Adipocyte (in vitro differentiated cells): ENCODE measurements around the gene NUCB2.
A peak's percentile ranks its signal among the peaks of the same experiment; 100 is the strongest.
"Not testable (repeated sequence)": the region's sequence is repeated elsewhere in the genome, so short reads cannot be mapped to it uniquely, and the experiment has no call there.

Source experiments
- DNase-seq: peaks from one replicate; pipeline ENCODE4 v3.0.0-alpha.2; 2015; ENCODE audit warnings: low read depth
- H3K27me3 ChIP-seq: replicated peaks from 2 replicates; pipeline ENCODE4 v1.7.0; 2013; ENCODE audit warnings: mild to moderate bottlenecking, low read length, moderate library complexity; ENCODE audit not compliant: control insufficient read depth, insufficient read depth
- H3K36me3 ChIP-seq: 2 replicates; pipeline ENCODE4 v1.7.0; 2013; ENCODE audit warnings: low read length, mild to moderate bottlenecking, moderate library complexity; ENCODE audit not compliant: control insufficient read depth, insufficient read depth, severe bottlenecking
- H3K4me1 ChIP-seq: 2 replicates; pipeline ENCODE4 v1.7.0; 2013; ENCODE audit warnings: mild to moderate bottlenecking, low read length, moderate library complexity; ENCODE audit not compliant: control insufficient read depth, insufficient read depth
- H3K4me3 ChIP-seq: 2 replicates; pipeline ENCODE4 v1.7.0; 2013; ENCODE audit warnings: mild to moderate bottlenecking, low read length, moderate library complexity
- H3K9ac ChIP-seq: 2 replicates; pipeline ENCODE4 v1.7.0; 2013; ENCODE audit warnings: mild to moderate bottlenecking, low read length, moderate library complexity
- H3K9me3 ChIP-seq: 2 replicates; pipeline ENCODE4 v1.7.0; 2013; ENCODE audit warnings: mild to moderate bottlenecking, low read length, moderate library complexity; ENCODE audit not compliant: control insufficient read depth

Gene NUCB2

GRCh38 chr11:17276236-17277023 is at the start of gene NUCB2:
Gene NUCB2 (plus strand): TSS chr11:17276739. CDS start chr11:17295324, 18,585 bp downstream.
- peak; percentile 99 for DNase-seq
- Histone ChIP-seq H3K27me3 (no peaks in the 10 kb centered on the region), H3K9me3 (no peaks in the 10 kb centered on the region), H3K4me1 (peaks cover 9% of the 10 kb centered on the region), H3K36me3 (no peaks in the 10 kb centered on the region), H3K4me3 (peak within 1 kb of the TSS; percentile 94), H3K9ac (peak within 1 kb of the TSS; percentile 91)

DNA sequence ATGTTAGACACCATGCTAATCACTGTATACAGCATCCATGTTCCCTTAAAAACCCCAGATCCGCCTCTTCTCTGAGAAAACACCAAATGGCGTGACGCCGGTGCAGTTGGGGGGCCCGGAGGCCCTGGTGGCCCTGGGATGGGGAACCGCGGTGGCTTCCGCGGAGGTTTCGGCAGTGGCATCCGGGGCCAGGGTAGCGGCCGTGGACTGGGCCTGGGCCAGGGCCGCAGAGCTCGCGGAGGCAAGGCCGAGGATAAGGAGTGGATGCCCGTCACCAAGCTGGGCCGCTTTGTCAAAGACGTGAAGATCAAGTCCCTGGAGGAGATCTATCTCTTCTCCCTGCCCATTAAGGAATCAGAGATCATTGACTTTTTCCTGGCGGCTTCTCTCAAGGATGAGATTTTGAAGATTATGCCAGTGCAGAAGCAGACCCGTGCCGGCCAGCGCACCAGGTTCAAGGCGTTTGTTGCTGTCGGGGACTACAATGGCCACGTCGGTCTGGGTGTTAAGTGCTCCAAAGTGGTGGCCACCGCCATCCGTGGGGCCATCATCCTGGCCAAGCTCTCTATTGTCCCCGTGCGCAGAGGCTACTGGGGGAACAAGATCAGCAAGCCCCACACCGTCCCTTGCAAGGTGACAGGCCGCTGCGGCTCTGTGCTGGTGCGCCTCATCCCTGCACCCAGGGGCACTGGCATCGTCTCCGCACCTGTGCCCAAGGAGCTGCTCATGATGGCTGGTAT is 48.2 kb upstream of the NUCB2 start:
- H3K27me3 ChIP-seq, H3K36me3 ChIP-seq, H3K4me3 ChIP-seq, H3K9me3 ChIP-seq, H3K9ac ChIP-seq, DNase-seq: not testable (repeated sequence)
- peaks cover 25% of the 10 kb centered on the region for H3K4me1 ChIP-seq

GRCh38 chr11:17229481-17230152 is 46.9 kb upstream of the NUCB2 start:
- Histone ChIP-seq H3K9me3 (no peaks in the 10 kb centered on the region), H3K4me3 (no peak overlapping the region), H3K36me3 (no peaks in the 10 kb centered on the region), H3K4me1 (peaks cover 19% of the 10 kb centered on the region), H3K9ac (peak overlapping the region; percentile 65), H3K27me3 (no peaks in the 10 kb centered on the region)
- no peak for DNase-seq

GRCh38 chr11:17230867-17231851 is 45.4 kb upstream of the NUCB2 start:
- Histone ChIP-seq H3K27me3 (no peaks in the 10 kb centered on the region), H3K9ac (no peak overlapping the region), H3K4me3 (no peak overlapping the region), H3K9me3 (no peaks in the 10 kb centered on the region), H3K36me3 (no peaks in the 10 kb centered on the region), H3K4me1 (peaks cover 10% of the 10 kb centered on the region)
- DNase-seq: no peak

DNA sequence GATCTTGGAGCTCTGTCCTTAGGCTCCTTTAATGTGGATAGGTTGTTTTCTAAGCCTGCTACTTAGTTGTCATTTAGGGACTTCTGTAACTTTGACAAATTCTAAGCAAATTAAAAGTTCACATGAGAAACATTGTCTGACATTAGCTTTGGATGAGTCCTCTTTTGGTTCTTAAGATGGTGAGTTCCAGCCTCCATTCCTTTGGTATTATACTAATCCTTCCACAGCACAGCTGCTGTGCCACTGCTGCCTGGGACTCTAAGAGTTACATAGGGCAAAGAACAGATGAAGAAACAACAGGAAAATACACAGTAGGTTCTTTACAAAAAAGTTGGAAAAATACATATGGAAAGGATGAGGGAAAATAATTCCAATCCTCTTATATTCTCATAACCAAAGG is 43.4 kb upstream of the NUCB2 start:
- Histone ChIP-seq H3K9me3 (no peaks in the 10 kb centered on the region), H3K4me3 (no peak overlapping the region), H3K36me3 (no peaks in the 10 kb centered on the region), H3K4me1 (peaks cover 10% of the 10 kb centered on the region), H3K27me3 (no peaks in the 10 kb centered on the region), H3K9ac (no peak overlapping the region)
- DNase-seq: no peak

- no peak for DNase-seq
- H3K27me3 ChIP-seq: no peaks in the 10 kb centered on the region
- H3K9ac ChIP-seq: no peak overlapping the region
- no peak overlapping the region for H3K4me3 ChIP-seq
- H3K9me3 ChIP-seq: no peaks in the 10 kb centered on the region
- no peaks in the 10 kb centered on the region for H3K36me3 ChIP-seq
- no peaks in the 10 kb centered on the region for H3K4me1 ChIP-seq
Observed at GRCh38 chr11:17238377-17238776, 38.2 kb upstream of the NUCB2 start.

- not testable (repeated sequence) for H3K9ac ChIP-seq, H3K4me3 ChIP-seq, DNase-seq, H3K36me3 ChIP-seq, H3K4me1 ChIP-seq, H3K27me3 ChIP-seq, H3K9me3 ChIP-seq
Observed at GRCh38 chr11:17239927-17240326, 36.6 kb upstream of the NUCB2 start.

DNA sequence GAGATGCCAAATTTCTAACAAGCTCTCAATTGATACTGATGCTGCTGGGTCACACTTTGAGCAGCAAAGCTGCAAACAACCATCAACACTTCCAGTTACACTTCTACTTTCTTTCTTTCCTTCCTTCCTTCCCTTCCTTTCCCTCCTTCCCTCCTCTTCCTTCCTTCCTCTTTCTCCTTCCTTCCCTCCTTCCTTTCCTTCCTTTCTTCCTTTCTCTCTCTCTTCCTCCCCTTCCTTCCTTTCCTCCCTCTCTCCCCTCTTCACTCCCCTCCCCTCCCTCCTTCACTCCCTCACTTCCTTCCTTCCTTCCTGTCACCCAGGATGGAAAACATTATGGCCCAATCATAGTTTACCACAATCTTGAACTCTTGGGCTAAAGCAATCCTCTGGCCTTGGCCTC is 35.8 kb upstream of the NUCB2 start:
- H3K4me1 ChIP-seq: no peaks in the 10 kb centered on the region
- no peaks in the 10 kb centered on the region for H3K9me3 ChIP-seq
- no peaks in the 10 kb centered on the region for H3K36me3 ChIP-seq
- no peaks in the 10 kb centered on the region for H3K27me3 ChIP-seq
- no peak for DNase-seq
- H3K9ac ChIP-seq: no peak overlapping the region
- H3K4me3 ChIP-seq: no peak overlapping the region

- H3K9me3 ChIP-seq, H3K36me3 ChIP-seq, H3K4me3 ChIP-seq, DNase-seq, H3K27me3 ChIP-seq, H3K4me1 ChIP-seq, H3K9ac ChIP-seq: not testable (repeated sequence)
Observed at GRCh38 chr11:17242954-17243353, 33.6 kb upstream of the NUCB2 start.

- Histone ChIP-seq H3K27me3 (no peaks in the 10 kb centered on the region), H3K9me3 (no peaks in the 10 kb centered on the region), H3K4me3 (no peak overlapping the region), H3K36me3 (no peaks in the 10 kb centered on the region), H3K9ac (no peak overlapping the region), H3K4me1 (no peaks in the 10 kb centered on the region)
- DNase-seq: no peak
Observed at GRCh38 chr11:17244046-17244445, 32.5 kb upstream of the NUCB2 start.
